GM12878 (cell line): ENCODE results near the gene DLST. TPM values are rescaled to one million over a fixed set of nuclear protein-coding genes. Genes with fewer than 3 reads are reported as not detected.

Experiments
- ATAC-seq: fragments of 200-7000 bp; cut with Tn5 transposase; 3 replicates; pipeline ENCODE4 v1.9.1; 2020; ENCODE audit warnings: mild to moderate bottlenecking, moderate library complexity
- BruUV-seq: library from RNA; stranded (reverse); fragments of 400-500 nt; replicated peaks from 2 replicates; lab custom pipeline; 2021; lab: Mats Ljungman, UMichigan
- CTCF ChIA-PET: fragments of 300-600 bp; sonication (Branson Sonifier 250); formaldehyde crosslinking; extraction: SDS; loops from one replicate; lab custom pipeline; 2021; ENCODE audit warnings: inconsistent platforms; lab: Yijun Ruan, JAX
- POLR2A ChIA-PET: fragments of 350-600 bp; formaldehyde crosslinking; extraction: SDS; loops from one replicate; lab custom pipeline; 2021; ENCODE audit warnings: inconsistent platforms; lab: Charles Lee
- RAD21 ChIA-PET: fragments of 300-600 bp; sonication (Branson Sonifier 250); formaldehyde crosslinking; loops from one replicate; lab custom pipeline; 2023; ENCODE audit warnings: antibody characterized with exemption; ENCODE audit not compliant: unreplicated experiment; lab: Charles Lee
- SMC1A ChIA-PET: fragments of 300-600 bp; sonication (Branson Sonifier 250); formaldehyde crosslinking; loops from one replicate; lab custom pipeline; 2023; ENCODE audit not compliant: unreplicated experiment, uncharacterized antibody; lab: Charles Lee
- DNase-seq: peaks from one replicate; pipeline ENCODE4 v3.0.0-alpha.2; 2011; ENCODE audit warnings: low read depth, low spot score
- FAIRE-seq: peaks from 3 replicates; lab custom pipeline; 2011; peaks lifted over from hg19 to GRCh38; lab: Jason Lieb, UNC
- H2AFZ ChIP-seq: 2 replicates; pipeline ENCODE4 v1.6.0; 2011; ENCODE audit warnings: low read depth, low read length, control low read depth; ENCODE audit not compliant: control insufficient read depth
- H3K27ac ChIP-seq: 2 replicates; pipeline ENCODE4 v1.5.1; 2011; ENCODE audit warnings: control low read depth; ENCODE audit not compliant: control insufficient read depth, insufficient read depth
- H3K27me3 ChIP-seq, 2 experiments: replicated peaks in 1 of 2; 2 replicates each; pipeline versions ENCODE4 v1.6.0 to v1.6.1; 2011; ENCODE audit warnings: low read length in 1 of 2; ENCODE audit not compliant: control insufficient read depth in 2 of 2, insufficient read depth in 2 of 2
- H3K36me3 ChIP-seq, 2 experiments: 2 replicates each; pipeline ENCODE4 v1.5.1; 2011; ENCODE audit warnings: low read length in 1 of 2; ENCODE audit not compliant: control insufficient read depth in 2 of 2, insufficient read depth in 2 of 2
- H3K4me1 ChIP-seq: 2 replicates; pipeline ENCODE4 v1.6.1; 2011; ENCODE audit warnings: mild to moderate bottlenecking, low read length, moderate library complexity, mixed read lengths; ENCODE audit not compliant: control insufficient read depth, insufficient read depth
- H3K4me2 ChIP-seq: 2 replicates; pipeline ENCODE4 v1.6.0; 2011; ENCODE audit warnings: control low read depth; ENCODE audit not compliant: control insufficient read depth, insufficient read depth
- H3K4me3 ChIP-seq: fragments of 200-600 bp; sonication (generic); 2 replicates; pipeline ENCODE4 v1.5.1; 2016
- H3K79me2 ChIP-seq: 2 replicates; pipeline ENCODE4 v1.6.0; 2011; ENCODE audit warnings: low read length; ENCODE audit not compliant: control insufficient read depth, insufficient read depth
- H3K9ac ChIP-seq: 2 replicates; pipeline ENCODE4 v1.8.0; 2011; ENCODE audit warnings: low read length, control low read depth, mixed read lengths; ENCODE audit not compliant: control insufficient read depth, insufficient read depth
- H3K9me3 ChIP-seq: replicated peaks from 3 replicates; pipeline ENCODE4 v1.5.1; 2011; ENCODE audit warnings: mild to moderate bottlenecking, low read length; ENCODE audit not compliant: control insufficient read depth, insufficient read depth
- H4K20me1 ChIP-seq: 2 replicates; pipeline ENCODE4 v1.6.0; 2011; ENCODE audit not compliant: control insufficient read depth, insufficient read depth
- BCL11A ChIP-seq: IDR thresholded peaks from 2 replicates; pipeline ENCODE4 v1.6.1; 2011; ENCODE audit warnings: low read depth, low read length
- BCL3 ChIP-seq: IDR thresholded peaks from 2 replicates; pipeline ENCODE4 v1.6.1; 2011; ENCODE audit warnings: borderline replicate concordance, low read depth, mild to moderate bottlenecking, moderate library complexity, low read length; ENCODE audit not compliant: insufficient read depth, poor library complexity, severe bottlenecking
- CREB1 ChIP-seq: IDR thresholded peaks from 2 replicates; pipeline ENCODE4 v1.6.1; 2012; ENCODE audit warnings: low read depth, mild to moderate bottlenecking, inconsistent platforms
- CTCF ChIP-seq, 3 experiments: IDR thresholded peaks in 2 of 3; conservative IDR thresholded peaks in 1 of 3; 2 replicates each; pipeline ENCODE4 v1.5.1; 2011; ENCODE audit warnings: low read depth in 3 of 3, low read length in 3 of 3, mild to moderate bottlenecking in 3 of 3, control low read depth in 2 of 3, moderate library complexity in 2 of 3, inconsistent platforms in 1 of 3, mixed read lengths in 1 of 3; ENCODE audit not compliant: control insufficient read depth in 2 of 3, insufficient read depth in 1 of 3; ENCODE audit errors: extremely low read depth in 1 of 3
- E2F4 ChIP-seq: IDR thresholded peaks from 2 replicates; pipeline ENCODE4 v1.6.1; 2012; ENCODE audit warnings: low read depth, low read length, improper control_type of control experiment
- ESRRA ChIP-seq: IDR thresholded peaks from 2 replicates; pipeline ENCODE4 v1.6.1; 2012; ENCODE audit warnings: mild to moderate bottlenecking, low read length, improper control_type of control experiment
- FOXK2 ChIP-seq: fragments of 450-650 bp; IDR thresholded peaks from 2 replicates; pipeline ENCODE4 v1.6.1; 2017; ENCODE audit warnings: mild to moderate bottlenecking, moderate library complexity
- IKZF1 ChIP-seq: fragments of 450-650 bp; conservative IDR thresholded peaks from 2 replicates; pipeline ENCODE4 v1.6.1; 2017; ENCODE audit warnings: antibody characterized with exemption, mild to moderate bottlenecking
- MAX ChIP-seq: IDR thresholded peaks from 2 replicates; pipeline ENCODE4 v1.6.1; 2012; ENCODE audit warnings: low read depth, low read length, improper control_type of control experiment
- MEF2A ChIP-seq: IDR thresholded peaks from 2 replicates; pipeline ENCODE4 v1.6.1; 2011; ENCODE audit warnings: low read depth, mild to moderate bottlenecking, low read length, moderate library complexity; ENCODE audit not compliant: insufficient read depth
- MTA3 ChIP-seq: IDR thresholded peaks from 2 replicates; pipeline ENCODE4 v1.6.1; 2012; ENCODE audit warnings: low read length, inconsistent platforms, borderline replicate concordance
- SMC3 ChIP-seq: IDR thresholded peaks from 2 replicates; pipeline ENCODE4 v1.6.1; 2011; ENCODE audit warnings: low read length, improper control_type of control experiment, borderline replicate concordance
- SPI1 ChIP-seq: IDR thresholded peaks from 2 replicates; pipeline ENCODE4 v1.6.1; 2011; ENCODE audit warnings: low read depth, mild to moderate bottlenecking, low read length, moderate library complexity, borderline replicate concordance; ENCODE audit not compliant: insufficient read depth
- TAF1 ChIP-seq: IDR thresholded peaks from 2 replicates; pipeline ENCODE4 v1.6.1; 2011; ENCODE audit warnings: mild to moderate bottlenecking, low read depth, low read length, borderline replicate concordance
- ZBED1 ChIP-seq: IDR thresholded peaks from 2 replicates; pipeline ENCODE4 v1.6.1; 2016; ENCODE audit warnings: borderline replicate concordance
- ZNF207 ChIP-seq: fragments of 450-650 bp; IDR thresholded peaks from 2 replicates; pipeline ENCODE4 v1.6.1; 2014; ENCODE audit warnings: antibody characterized with exemption, mild to moderate bottlenecking, borderline replicate concordance
- ZNF274 ChIP-seq: IDR thresholded peaks from one replicate; pipeline ENCODE4 v1.8.0; 2011; ENCODE audit not compliant: insufficient read length, insufficient read depth
- ZNF384 ChIP-seq: IDR thresholded peaks from 2 replicates; pipeline ENCODE4 v1.6.1; 2012; ENCODE audit warnings: low read depth, mild to moderate bottlenecking, low read length, improper control_type of control experiment, borderline replicate concordance
- WGBS: methylation state at CpG from one replicate; pipeline ENCODE4 v1.1.6; 2016; ENCODE audit warnings: low lambda C conversion rate; ENCODE audit not compliant: insufficient replicate concordance, insufficient coverage; ENCODE audit errors: missing lambda C conversion rate; 5-methylcytosine and 5-hydroxymethylcytosine counted together
- in situ Hi-C: fragments of 300-500 bp; cut with MboI; formaldehyde crosslinking; loops from 9 replicates; pipeline ENCODE4 v1.14.3; 2018; ENCODE audit warnings: mixed read lengths
- intact Hi-C: fragments of 100-400 bp; cut with micrococcal nuclease; formaldehyde crosslinking; loops from one replicate; pipeline ENCODE4 v1.14.2; 2022; ENCODE audit not compliant: unreplicated experiment
- polyA plus RNA-seq, 11 experiments: library from polyadenylated mRNA; depleted of rRNA in 4 of 11; unstranded in 6 of 11; stranded (reverse) in 5 of 11; fragments of >200 nt; fragmentation: Nextera tagmentation in 4 of 11; fragmentation: Illumina TruSeq in 1 of 11; extraction: Ambion mirVana in 4 of 11; extraction: Trizol in 1 of 11; gene quantifications; 1 replicate in 1 of 11; 2 replicates in 10 of 11; pipeline versions ENCODE4 v1.2.1 to v1.2.3, GENCODE V29; 2011 to 2016; ENCODE audit warnings: inconsistent platforms in 2 of 11, missing spikeins in 2 of 11, low read depth in 1 of 11
- total RNA-seq, 4 experiments: library from RNA; depleted of rRNA in 3 of 4; stranded (reverse); fragments of >200 nt in 3 of 4; fragmentation: Illumina TruSeq in 1 of 4; extraction: Trizol in 1 of 4; gene quantifications; 2 replicates each; pipeline versions ENCODE4 v1.2.1 to v1.2.3, GENCODE V29; 2013 to 2021

DLST gene
- total and polyA plus RNA-seq, 10 of the 15 experiments (the other 5 are each of a cell fraction or from before 2014, with no cell fraction given), result 2.9 to 141 (median 67.7) TPM

GRCh38 chr14:74881431-74882102, at the start of gene DLST (continued):
- TF ChIP-seq ZNF274, result no peak
- 0 out of 2 replicates have a peak, but pooled peaks have one; percentile 15 for TF ChIP-seq BCL11A
- TF ChIP-seq TAF1, result peak; percentile 88; the same call in 1 of the 2 replicates
- no peak for TF ChIP-seq MEF2A
- peak; percentile 80; the same call in 1 of the 2 replicates for TF ChIP-seq ZNF207
- no peak; the same call in 1 of the 2 replicates for TF ChIP-seq ZNF384
- TF ChIP-seq MAX, result no peak
- no peak for TF ChIP-seq SMC3
- peak; percentile 95 for TF ChIP-seq IKZF1

- RAD21 ChIA-PET, result no interaction called here
- intact Hi-C loops, result no loop called here
- TF ChIP-seq MTA3 (no peak), BCL3 (no peak), FOXK2 (no peak), ESRRA (no peak), E2F4 (no peak), SPI1 (no peak), MAX (no peak), CREB1 (no peak), CTCF (IDR thresholded peaks at IDR 0.05 in 2 of 3, conservative IDR thresholded peaks at IDR 0.05 in 1 of 3; ENCODE audit: control insufficient read depth in 2 of 3, extremely low read depth in 1 of 3, insufficient read depth in 1 of 3, low read depth in 3 of 3, low read length in 3 of 3) (no peak), ZBED1 (no peak)
Observed at GRCh38 chr14:74832849-74833248, 48.9 kb upstream of the DLST start.

More at GRCh38 chr14:74832849-74833248, 48.9 kb upstream of the DLST start:
- no peaks in the 10 kb centered on the region for H3K9me3 ChIP-seq
- ChIA-PET POLR2A (no interaction called here), CTCF (interaction anchor here (1.5 kb wide), 1 partner anchor 68 kb away, joined by 3 read pairs; no protein-coding TSS in a partner anchor), SMC1A (no interaction called here)
- no peak overlapping the region for H3K27ac ChIP-seq
- H3K79me2 ChIP-seq, result no peaks in the 10 kb centered on the region
- H4K20me1 ChIP-seq, result no peaks in the 10 kb centered on the region
- H3K9ac ChIP-seq, result no peak overlapping the region
- no peak overlapping the region for H3K4me2 ChIP-seq
- FAIRE-seq, result no peak
- WGBS, result 97% methylated on average over 4 of the region's 4 CpGs
- H3K27me3 ChIP-seq, result no peaks in the 10 kb centered on the region
- DNase-seq, result no peak
- no TSS peak for BruUV-seq
- ATAC-seq, result no peak
- no peak overlapping the region for H3K4me3 ChIP-seq
- peaks cover 7 to 12% of the 10 kb centered on the region in 2 experiments for H3K36me3 ChIP-seq
- H3K4me1 ChIP-seq, result peaks cover 30% of the 10 kb centered on the region
- no peak overlapping the region for H2AFZ ChIP-seq
- in situ Hi-C loops, result no loop called here
